SK-N-SH (cell line): ENCODE results near the gene DCLK3. TPM values are rescaled to one million over a fixed set of nuclear protein-coding genes. Genes with fewer than 3 reads are reported as not detected.
A peak's percentile ranks its signal among the peaks of the same experiment; 100 is the strongest.

Experiments used
- CTCF ChIA-PET: fragments of 300-600, 350-600 bp; formaldehyde crosslinking; extraction: SDS; loops from one replicate; lab custom pipeline; 2021; lab: Yijun Ruan, JAX
- POLR2A ChIA-PET: fragments of 350-600 bp; sonication (Branson Sonifier 250); formaldehyde crosslinking; extraction: SDS; loops from one replicate; lab custom pipeline; 2020; ENCODE audit warnings: antibody characterized with exemption, inconsistent platforms; lab: Yijun Ruan, JAX
- DNase-seq: peaks from one replicate; pipeline ENCODE4 v3.0.0; 2012
- H2AFZ ChIP-seq: fragments of 200-600 bp; sonication (generic); 2 replicates; pipeline ENCODE4 v1.8.1; 2016; ENCODE audit warnings: antibody characterized with exemption, mild to moderate bottlenecking, low read depth
- H3F3A ChIP-seq: fragments of 200-600 bp; sonication (generic); replicated peaks from 2 replicates; pipeline ENCODE3; 2016; ENCODE audit warnings: antibody characterized with exemption, mild to moderate bottlenecking; ENCODE audit not compliant: insufficient read depth
- H3K27ac ChIP-seq, 2 experiments: fragments of 200-500 bp in 1 of 2; fragments of 200-600 bp in 1 of 2; sonication (Bioruptor generic) in 1 of 2; sonication (generic), shearing (Covaris generic) in 1 of 2; 2 replicates each; pipeline versions ENCODE4 v1.5.1 to v1.6.1; 2014 to 2016; ENCODE audit warnings: low read depth in 2 of 2, inconsistent platforms in 1 of 2, low read length in 1 of 2, mild to moderate bottlenecking in 1 of 2, mixed read lengths in 1 of 2
- H3K27me3 ChIP-seq: fragments of 200-600 bp; sonication (generic), shearing (Covaris generic); 2 replicates; pipeline ENCODE4 v1.6.1; 2016; ENCODE audit warnings: mixed run types; ENCODE audit not compliant: insufficient read depth
- H3K36me3 ChIP-seq, 2 experiments: fragments of 200-500 bp in 1 of 2; fragments of 200-600 bp in 1 of 2; sonication (Bioruptor generic) in 1 of 2; sonication (generic) in 1 of 2; replicated peaks in 1 of 2; 2 replicates each; pipeline versions ENCODE3 to v1.5.1; 2014 to 2016; ENCODE audit warnings: low read length in 1 of 2, mild to moderate bottlenecking in 1 of 2; ENCODE audit not compliant: insufficient read depth in 2 of 2, control insufficient read depth in 1 of 2
- H3K4me1 ChIP-seq, 2 experiments: fragments of 200-500 bp in 1 of 2; fragments of 200-600 bp in 1 of 2; sonication (Bioruptor generic) in 1 of 2; sonication (generic), shearing (Covaris generic) in 1 of 2; 2 replicates each; pipeline versions ENCODE4 v1.5.1 to v1.6.1; 2014 to 2016; ENCODE audit warnings: low read depth in 1 of 2, low read length in 1 of 2, mixed run types in 1 of 2; ENCODE audit not compliant: insufficient read depth in 2 of 2, control insufficient read depth in 1 of 2
- H3K4me2 ChIP-seq: fragments of 200-600 bp; sonication (generic), shearing (Covaris generic); 2 replicates; pipeline ENCODE4 v1.6.1; 2017; ENCODE audit warnings: mixed run types
- H3K4me3 ChIP-seq, 2 experiments: fragments of 200-500 bp in 1 of 2; fragments of 200-600 bp in 1 of 2; sonication (Bioruptor generic) in 1 of 2; sonication (generic), shearing (Covaris generic) in 1 of 2; 2 replicates each; pipeline versions ENCODE4 v1.5.1 to v1.8.1; 2014 to 2016; ENCODE audit warnings: low read depth in 2 of 2, inconsistent platforms in 1 of 2, low read length in 1 of 2, mild to moderate bottlenecking in 1 of 2, mixed read lengths in 1 of 2, moderate library complexity in 1 of 2
- H3K79me2 ChIP-seq: fragments of 200-600 bp; sonication (generic); 2 replicates; pipeline ENCODE4 v1.8.1; 2017; ENCODE audit warnings: mild to moderate bottlenecking; ENCODE audit not compliant: insufficient read depth
- H3K9ac ChIP-seq: fragments of 200-600 bp; sonication (generic); 2 replicates; pipeline ENCODE4 v1.6.1; 2017; ENCODE audit warnings: mixed run types
- H3K9me2 ChIP-seq: fragments of 200-600 bp; sonication (generic); 2 replicates; pipeline ENCODE4 v1.6.1; 2017; ENCODE audit warnings: mixed run types
- H3K9me3 ChIP-seq: fragments of 200-600 bp; sonication (generic); 2 replicates; pipeline ENCODE4 v1.6.1; 2017; ENCODE audit warnings: mixed run types, mild to moderate bottlenecking, moderate library complexity
- H4K20me1 ChIP-seq: fragments of 200-600 bp; sonication (generic); 2 replicates; pipeline ENCODE4 v1.6.1; 2017; ENCODE audit warnings: mild to moderate bottlenecking, mixed run types; ENCODE audit not compliant: insufficient read depth
- CHD2 ChIP-seq: fragments of 150-350 bp; IDR thresholded peaks from 2 replicates; pipeline ENCODE4 v1.6.1; 2018; ENCODE audit warnings: low read length; ENCODE audit not compliant: partially characterized antibody
- CTCF ChIP-seq: fragments of 200-600 bp; sonication (generic); IDR thresholded peaks from 2 replicates; pipeline ENCODE4 v1.6.1; 2017; ENCODE audit warnings: antibody characterized with exemption, mild to moderate bottlenecking, moderate library complexity
- FOSL2 ChIP-seq: IDR thresholded peaks from 2 replicates; pipeline ENCODE4 v1.4.0; 2012; ENCODE audit warnings: low read depth, mild to moderate bottlenecking, moderate library complexity, borderline replicate concordance
- GATA2 ChIP-seq: sonication (generic); formaldehyde crosslinking; IDR thresholded peaks from 2 replicates; pipeline ENCODE4 v1.5.0; 2020; ENCODE audit warnings: mild to moderate bottlenecking, missing genetic modification reagents
- MAX ChIP-seq: IDR thresholded peaks from 2 replicates; pipeline ENCODE4 v1.4.0; 2012; ENCODE audit warnings: low read depth
- MEF2A ChIP-seq: IDR thresholded peaks from 2 replicates; pipeline ENCODE4 v1.4.0; 2012; ENCODE audit warnings: low read depth, borderline replicate concordance
- RAD21 ChIP-seq: IDR thresholded peaks from 2 replicates; pipeline ENCODE4 v1.6.1; 2012; ENCODE audit warnings: mild to moderate bottlenecking, low read length
- RCOR1 ChIP-seq: fragments of 150-350 bp; IDR thresholded peaks from 2 replicates; pipeline ENCODE4 v1.6.1; 2017; ENCODE audit warnings: antibody characterized with exemption, low read length
- REST ChIP-seq: IDR thresholded peaks from 2 replicates; pipeline ENCODE4 v1.6.1; 2012; ENCODE audit warnings: mild to moderate bottlenecking, low read depth, low read length, moderate library complexity
- RXRA ChIP-seq: IDR thresholded peaks from 2 replicates; pipeline ENCODE4 v1.4.0; 2012; ENCODE audit warnings: low read depth, mild to moderate bottlenecking, borderline replicate concordance
- SMC3 ChIP-seq: IDR thresholded peaks from 2 replicates; pipeline ENCODE4 v1.6.1; 2012; ENCODE audit warnings: low read depth, low read length, improper control_type of control experiment
- WGBS: methylation state at CpG from one replicate; pipeline ENCODE4 v1.1.6; 2017; ENCODE audit warnings: low lambda C conversion rate; 5-methylcytosine and 5-hydroxymethylcytosine counted together
- polyA plus RNA-seq, 3 experiments: library from polyadenylated mRNA; depleted of rRNA; stranded (reverse); fragments of >200 nt; gene quantifications; 2 replicates each; pipeline ENCODE4 v1.2.3, GENCODE V29; 2012

The DCLK3 gene
- polyA plus RNA-seq, 1 of the 3 experiments (the other 2 are of a cell fraction): not detected

- TF ChIP-seq REST (no peak), MEF2A (no peak), FOSL2 (no peak), MAX (no peak)
- TF ChIP-seq, all 33 proteins: peak for 0
Measured at GRCh38 chr3:36730966-36731365, 33.4 kb downstream of the DCLK3 start (continued).

GRCh38 chr3:36729204-36730056 is 34.9 kb downstream of the DCLK3 start:
- no peaks in the 10 kb centered on the region for H3K79me2 ChIP-seq
- no peaks in the 10 kb centered on the region for H3K36me3 ChIP-seq
- no peaks in the 10 kb centered on the region for H3F3A ChIP-seq
- H3K4me1 ChIP-seq: peaks cover 0 to 12% of the 10 kb centered on the region in 2 experiments; a peak in 2 of 4 replicates
- no peaks in the 10 kb centered on the region for H3K9me2 ChIP-seq
- POLR2A ChIA-PET: no interaction called here
- WGBS: 43% methylated on average over 9 of the region's 9 CpGs
- no peaks in the 10 kb centered on the region for H4K20me1 ChIP-seq
- peak; percentile 54 for DNase-seq
- H3K27me3 ChIP-seq: no peaks in the 10 kb centered on the region
- H3K27ac ChIP-seq: no peak overlapping the region
- no peaks in the 10 kb centered on the region for H3K9me3 ChIP-seq
- H3K9ac ChIP-seq: no peak overlapping the region
- TF ChIP-seq CHD2: peak; percentile 17
- 0 out of 2 replicates have a peak, but pooled peaks have one; percentile 8 for TF ChIP-seq RCOR1
- peak; percentile 96 for TF ChIP-seq RAD21
- TF ChIP-seq GATA2 (CRISPR knock-in tag): no peak
- TF ChIP-seq RXRA: no peak
- TF ChIP-seq CTCF: peak; percentile 82
- peak; percentile 76 for TF ChIP-seq SMC3
- CTCF ChIA-PET: interaction anchor here (0.6 to 10.8 kb wide), 38 partner anchors 9 to 782 kb away, joined by 3 to 182 read pairs (median 4); partner anchors contain the start of gene TRANK1
- no peak overlapping the region for H2AFZ ChIP-seq
- H3K4me2 ChIP-seq: no peak overlapping the region
- H3K4me3 ChIP-seq: no peak overlapping the region; a peak in 1 of 4 replicates
